GM20000 (cell line): ENCODE measurements around the gene PXDC1.
"Not testable (repeated sequence)": the region's sequence is repeated elsewhere in the genome, so short reads cannot be mapped to it uniquely, and the experiment has no call there.

ENCODE experiments used
- DNase-seq: peaks from one replicate; pipeline ENCODE4 v3.0.0; 2012; ENCODE audit warnings: low spot score
- CTCF ChIP-seq: IDR thresholded peaks from 2 replicates; pipeline ENCODE4 v1.5.1; 2012; ENCODE audit warnings: mild to moderate bottlenecking, control low read depth; ENCODE audit errors: extremely low read depth, missing control alignments

Gene PXDC1

GRCh38 chr6:3696525-3697088, 54.9 kb downstream of the PXDC1 start:
- TF ChIP-seq CTCF: no peak
- DNase-seq: no peak

GRCh38 chr6:3695065-3695817, 56.3 kb downstream of the PXDC1 start:
- DNase-seq: no peak

GRCh38 chr6:3693831-3694230, 57.7 kb downstream of the PXDC1 start:
- no peak for TF ChIP-seq CTCF
- no peak for DNase-seq

More at GRCh38 chr6:3695065-3695817, 56.3 kb downstream of the PXDC1 start:
- TF ChIP-seq CTCF: no peak

GRCh38 chr6:3690506-3690905, 61.0 kb downstream of the PXDC1 start:
- TF ChIP-seq CTCF: no peak
- no peak for DNase-seq

- no peak for TF ChIP-seq CTCF
- DNase-seq: no peak
Measured at GRCh38 chr6:3687847-3688246, 63.7 kb downstream of the PXDC1 start.

GRCh38 chr6:3683331-3683730, 68.2 kb downstream of the PXDC1 start:
- no peak for DNase-seq
- TF ChIP-seq CTCF: no peak

GRCh38 chr6:3678946-3679345, 72.6 kb downstream of the PXDC1 start:
- DNase-seq: no peak
- no peak for TF ChIP-seq CTCF

GRCh38 chr6:3677751-3678150, 73.8 kb downstream of the PXDC1 start:
- not testable (repeated sequence) for DNase-seq

- not testable (repeated sequence) for DNase-seq
Measured at GRCh38 chr6:3677351-3677750, 74.2 kb downstream of the PXDC1 start.
